Measurements from ENCODE around the gene CLIC4.
"Not testable (repeated sequence)": the region's sequence is repeated elsewhere in the genome, so short reads cannot be mapped to it uniquely, and the experiment has no call there.

DNA sequence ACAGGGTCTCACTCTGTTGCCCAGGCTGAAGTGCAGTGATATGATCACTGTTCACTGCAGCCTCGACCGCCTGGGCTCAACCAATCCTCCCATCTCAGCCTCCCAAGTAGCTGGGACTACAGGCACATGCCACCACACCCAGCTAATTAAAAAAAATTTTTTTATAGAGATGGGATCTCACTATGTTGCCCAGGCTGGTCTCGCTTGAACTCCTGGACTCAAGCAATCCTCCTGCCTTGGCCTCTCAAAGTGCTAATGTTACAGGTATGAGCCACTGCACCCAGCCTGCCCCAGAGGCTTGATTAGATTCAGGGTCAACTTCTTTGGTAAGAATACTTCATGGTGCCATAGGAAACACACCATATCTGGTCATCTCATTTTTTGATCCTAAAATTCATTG is 66.2 kb downstream of the CLIC4 start:
- TF ChIP-seq POLR2A (IDR thresholded peaks at IDR 0.05; ENCODE audit: control extremely low read depth in 1 of 2, low read depth in 2 of 2, low read length in 2 of 2); RAD21 (IDR thresholded peaks at IDR 0.05 in 1 of 2, conservative IDR thresholded peaks at IDR 0.05 in 1 of 2; ENCODE audit: low read depth in 2 of 2, low read length in 2 of 2); TAF1 (IDR thresholded peaks at IDR 0.05; ENCODE audit: low read depth, low read length); POLR2AphosphoS5 (IDR thresholded peaks at IDR 0.05; ENCODE audit: low read depth, low read length); JUND (IDR thresholded peaks at IDR 0.05; ENCODE audit: low read length); FOSL1 (IDR thresholded peaks at IDR 0.05; ENCODE audit: insufficient read depth, low read depth, low read length): not testable (repeated sequence)
- TF ChIP-seq, protein P1, sequence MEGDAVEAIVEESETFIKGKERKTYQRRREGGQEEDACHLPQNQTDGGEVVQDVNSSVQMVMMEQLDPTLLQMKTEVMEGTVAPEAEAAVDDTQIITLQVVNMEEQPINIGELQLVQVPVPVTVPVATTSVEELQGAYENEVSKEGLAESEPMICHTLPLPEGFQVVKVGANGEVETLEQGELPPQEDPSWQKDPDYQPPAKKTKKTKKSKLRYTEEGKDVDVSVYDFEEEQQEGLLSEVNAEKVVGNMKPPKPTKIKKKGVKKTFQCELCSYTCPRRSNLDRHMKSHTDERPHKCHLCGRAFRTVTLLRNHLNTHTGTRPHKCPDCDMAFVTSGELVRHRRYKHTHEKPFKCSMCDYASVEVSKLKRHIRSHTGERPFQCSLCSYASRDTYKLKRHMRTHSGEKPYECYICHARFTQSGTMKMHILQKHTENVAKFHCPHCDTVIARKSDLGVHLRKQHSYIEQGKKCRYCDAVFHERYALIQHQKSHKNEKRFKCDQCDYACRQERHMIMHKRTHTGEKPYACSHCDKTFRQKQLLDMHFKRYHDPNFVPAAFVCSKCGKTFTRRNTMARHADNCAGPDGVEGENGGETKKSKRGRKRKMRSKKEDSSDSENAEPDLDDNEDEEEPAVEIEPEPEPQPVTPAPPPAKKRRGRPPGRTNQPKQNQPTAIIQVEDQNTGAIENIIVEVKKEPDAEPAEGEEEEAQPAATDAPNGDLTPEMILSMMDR (IDR thresholded peaks at IDR 0.05; ENCODE audit: control extremely low read depth in 1 of 3, insufficient read depth in 1 of 3, low read depth in 1 of 3, low read length in 3 of 3): not testable (repeated sequence)
- TF ChIP-seq, protein P2, sequence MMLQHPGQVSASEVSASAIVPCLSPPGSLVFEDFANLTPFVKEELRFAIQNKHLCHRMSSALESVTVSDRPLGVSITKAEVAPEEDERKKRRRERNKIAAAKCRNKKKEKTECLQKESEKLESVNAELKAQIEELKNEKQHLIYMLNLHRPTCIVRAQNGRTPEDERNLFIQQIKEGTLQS (IDR thresholded peaks at IDR 0.05; ENCODE audit: insufficient read depth, low read depth, low read length): not testable (repeated sequence)
- TF ChIP-seq, protein P3, sequence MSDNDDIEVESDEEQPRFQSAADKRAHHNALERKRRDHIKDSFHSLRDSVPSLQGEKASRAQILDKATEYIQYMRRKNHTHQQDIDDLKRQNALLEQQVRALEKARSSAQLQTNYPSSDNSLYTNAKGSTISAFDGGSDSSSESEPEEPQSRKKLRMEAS (IDR thresholded peaks at IDR 0.05): not testable (repeated sequence)
